GM18909 (cell line): ENCODE data around the gene IL4.

Experiments used
- ATAC-seq: cut with Tn5 transposase; IDR thresholded peaks from one replicate; pipeline ENCODE4 v1.9.1; 2021; ENCODE audit warnings: mild to moderate bottlenecking; ENCODE audit not compliant: unreplicated experiment, poor library complexity

Gene IL4

DNA sequence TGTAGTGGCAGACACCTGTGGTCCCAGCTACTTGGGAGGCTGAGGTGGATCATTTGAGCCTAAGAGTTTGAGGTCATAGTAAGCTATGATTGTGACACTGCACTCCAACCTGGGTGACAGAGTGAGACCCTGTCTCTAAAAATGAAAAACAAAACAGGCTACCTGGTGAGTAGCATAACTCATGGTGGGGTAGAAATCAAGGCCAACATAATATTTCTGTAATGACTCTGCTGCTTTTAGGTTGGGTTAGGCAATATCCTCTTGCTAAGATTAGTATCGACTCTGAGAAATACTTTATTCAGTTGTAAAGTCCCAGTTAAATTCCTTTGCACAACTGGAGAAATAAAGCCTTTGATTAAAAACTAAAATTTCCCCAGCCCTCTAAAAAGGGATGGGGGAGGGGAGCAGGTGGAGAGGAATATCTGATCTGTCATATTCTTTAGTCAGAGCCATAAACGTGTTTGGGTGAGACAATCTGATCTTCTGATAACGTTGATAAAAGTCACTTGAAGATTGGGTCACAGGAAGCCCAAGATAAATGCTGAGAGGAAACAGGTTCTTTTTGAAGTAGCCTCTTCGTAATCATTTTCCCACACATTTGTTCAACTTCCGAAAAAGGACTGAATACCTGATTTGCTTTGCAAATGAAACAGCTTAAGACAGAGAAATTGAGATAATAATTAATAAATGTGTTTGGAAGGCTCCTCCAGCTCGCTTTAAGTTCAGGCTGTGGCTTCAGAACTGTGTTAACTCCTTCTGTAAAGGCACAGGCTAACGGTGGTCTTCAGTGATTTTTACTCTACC lies 14.9 kb downstream of the IL4 start:
- peak; percentile 50 for ATAC-seq

DNA sequence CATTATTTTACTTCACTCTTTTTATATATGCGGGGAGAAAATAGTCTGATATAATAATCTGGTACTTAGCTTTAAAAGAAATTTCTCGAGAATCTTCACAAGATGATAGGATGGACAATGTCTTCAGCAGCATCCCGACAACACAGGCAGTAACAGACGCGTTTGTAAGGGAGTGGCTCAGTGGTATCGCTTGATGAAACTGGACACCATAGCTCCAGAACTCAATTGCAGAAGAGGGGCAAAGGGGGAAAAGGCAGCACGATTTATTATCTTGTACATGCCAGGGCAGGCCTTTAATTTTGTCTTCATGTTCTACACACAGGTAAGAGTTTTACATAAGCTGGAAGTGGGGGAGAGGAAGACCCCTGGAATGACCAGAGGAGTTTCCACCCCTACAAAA lies 15.7 kb downstream of the IL4 start:
- ATAC-seq: no peak

DNA sequence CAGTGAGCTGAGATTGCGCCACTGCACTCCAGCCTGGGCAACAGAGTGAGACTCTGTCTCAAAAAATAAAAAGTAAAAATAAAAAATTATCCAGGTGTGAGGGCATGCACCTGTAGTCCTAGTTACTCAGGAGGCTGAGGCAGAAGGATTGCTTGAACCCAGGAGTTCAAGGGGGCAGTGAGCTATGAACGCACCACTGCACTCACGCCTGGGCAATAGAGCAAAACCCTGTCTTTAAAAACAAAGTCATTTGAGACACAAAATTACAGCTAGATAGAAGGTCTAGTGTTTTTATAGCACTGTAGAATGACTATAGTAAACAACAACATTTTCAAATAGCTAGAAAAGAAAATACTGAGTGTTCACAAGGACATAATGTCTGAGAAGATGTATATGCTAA lies 16.4 kb downstream of the IL4 start:
- no peak for ATAC-seq

DNA sequence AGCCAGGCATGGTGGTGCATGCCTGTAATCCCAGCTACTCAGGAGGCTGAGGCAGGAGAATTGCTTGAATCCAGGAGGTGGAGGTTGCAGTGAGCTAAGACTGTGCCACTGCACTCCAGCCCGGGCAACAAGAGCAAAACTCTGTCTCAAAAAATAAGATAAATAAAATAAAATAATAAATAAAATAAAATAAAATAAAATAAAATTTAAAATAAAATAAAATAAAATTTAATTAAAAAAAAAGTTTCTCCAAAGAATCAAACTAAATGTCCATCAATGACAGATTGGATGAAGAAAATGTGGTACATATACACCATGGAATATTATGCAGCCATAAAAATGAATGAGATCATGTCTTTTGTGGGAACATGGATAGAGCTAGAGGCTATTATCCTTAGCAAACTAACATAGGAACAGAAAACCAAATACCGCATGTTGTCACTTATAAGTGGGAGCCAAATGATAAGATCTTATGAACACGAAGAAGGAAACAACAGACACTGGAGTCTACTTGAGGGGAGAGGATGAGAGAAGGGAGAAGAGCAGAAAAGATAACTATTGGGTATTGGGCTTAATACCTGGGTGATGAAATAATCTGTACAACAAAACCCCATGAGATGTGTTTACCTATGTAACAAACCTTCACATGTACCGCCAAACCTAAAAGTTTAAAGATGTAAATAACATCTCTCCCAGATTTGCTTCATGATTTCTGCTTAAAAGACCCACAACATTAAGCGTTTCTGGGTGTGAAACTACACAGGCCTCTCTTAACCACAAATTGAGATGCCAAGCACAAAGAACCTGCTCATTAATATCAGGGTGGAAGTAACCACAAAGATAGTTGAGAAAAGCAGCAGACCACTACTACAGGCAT lies 18.2 kb downstream of the IL4 start:
- ATAC-seq: peak; percentile 38

DNA sequence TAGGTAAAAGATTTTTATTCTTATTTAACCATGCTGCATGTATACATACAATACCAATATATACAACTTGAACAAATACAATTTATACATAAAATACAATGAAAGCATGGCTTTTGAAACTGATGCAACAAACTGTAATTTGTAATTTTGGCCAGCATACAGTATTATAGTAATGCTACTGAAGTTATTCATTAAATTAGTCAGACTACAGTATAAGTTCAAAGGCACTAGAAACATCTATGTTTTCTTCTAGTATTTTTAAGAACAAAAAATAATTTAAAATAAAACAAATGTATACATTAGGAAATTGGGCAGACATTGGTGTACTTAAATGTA lies 18.8 kb downstream of the IL4 start:
- ATAC-seq: no peak

DNA sequence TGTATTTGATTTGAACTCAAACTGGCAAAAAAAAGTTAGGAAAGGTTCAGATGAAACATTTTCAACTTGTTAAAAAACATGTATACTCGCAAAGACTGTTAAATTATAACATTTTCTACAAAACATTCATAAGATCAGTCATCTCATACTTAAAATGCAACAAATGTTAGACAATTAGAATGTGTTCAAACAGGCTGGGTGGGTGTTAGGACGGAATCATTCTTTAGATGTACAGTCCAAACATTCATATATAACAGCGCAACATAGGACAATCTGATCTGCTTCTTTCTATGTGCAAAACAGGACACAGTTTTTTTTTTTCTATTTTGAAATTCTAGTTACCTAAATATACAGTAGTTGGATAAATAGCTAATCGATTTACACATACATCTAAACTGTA lies 22.2 kb downstream of the IL4 start:
- no peak for ATAC-seq

DNA sequence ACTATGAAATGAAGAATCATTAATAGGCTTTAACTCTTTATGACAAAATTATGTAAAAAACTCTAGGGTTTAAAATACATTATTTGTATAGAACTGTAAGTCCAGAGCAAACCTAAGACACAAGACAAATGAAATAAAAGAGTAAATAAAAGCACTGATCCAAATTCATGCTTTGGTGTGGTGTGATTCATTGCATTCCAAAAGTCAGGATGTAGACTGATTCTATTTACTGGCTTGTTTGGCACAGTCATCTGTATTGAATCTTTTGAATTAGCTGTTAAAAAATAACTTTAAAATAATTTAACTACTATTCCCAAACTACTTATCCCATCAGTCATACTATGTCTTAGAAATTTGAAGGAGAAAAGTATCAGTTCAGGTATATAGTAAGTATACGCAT lies 31.1 kb downstream of the IL4 start:
- no peak for ATAC-seq

DNA sequence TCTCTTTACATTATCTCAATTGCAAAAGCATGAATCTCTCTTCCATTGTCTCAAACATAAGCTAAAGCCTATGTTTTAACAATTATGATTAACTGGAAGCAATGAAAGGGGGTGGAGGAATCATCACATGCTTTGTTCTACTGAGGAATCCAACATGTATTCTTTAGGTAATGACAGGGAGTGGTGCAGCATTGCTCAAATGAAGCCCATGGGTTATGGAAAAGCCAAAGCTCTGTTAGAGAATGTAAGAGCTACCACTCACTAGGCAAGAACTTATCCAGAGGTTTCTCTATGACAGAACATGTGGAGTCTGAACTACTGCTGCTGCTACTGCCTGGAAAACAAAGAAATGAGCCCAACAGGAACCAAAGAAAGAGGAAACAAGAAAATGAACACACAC lies 34.9 kb downstream of the IL4 start:
- no peak for ATAC-seq

DNA sequence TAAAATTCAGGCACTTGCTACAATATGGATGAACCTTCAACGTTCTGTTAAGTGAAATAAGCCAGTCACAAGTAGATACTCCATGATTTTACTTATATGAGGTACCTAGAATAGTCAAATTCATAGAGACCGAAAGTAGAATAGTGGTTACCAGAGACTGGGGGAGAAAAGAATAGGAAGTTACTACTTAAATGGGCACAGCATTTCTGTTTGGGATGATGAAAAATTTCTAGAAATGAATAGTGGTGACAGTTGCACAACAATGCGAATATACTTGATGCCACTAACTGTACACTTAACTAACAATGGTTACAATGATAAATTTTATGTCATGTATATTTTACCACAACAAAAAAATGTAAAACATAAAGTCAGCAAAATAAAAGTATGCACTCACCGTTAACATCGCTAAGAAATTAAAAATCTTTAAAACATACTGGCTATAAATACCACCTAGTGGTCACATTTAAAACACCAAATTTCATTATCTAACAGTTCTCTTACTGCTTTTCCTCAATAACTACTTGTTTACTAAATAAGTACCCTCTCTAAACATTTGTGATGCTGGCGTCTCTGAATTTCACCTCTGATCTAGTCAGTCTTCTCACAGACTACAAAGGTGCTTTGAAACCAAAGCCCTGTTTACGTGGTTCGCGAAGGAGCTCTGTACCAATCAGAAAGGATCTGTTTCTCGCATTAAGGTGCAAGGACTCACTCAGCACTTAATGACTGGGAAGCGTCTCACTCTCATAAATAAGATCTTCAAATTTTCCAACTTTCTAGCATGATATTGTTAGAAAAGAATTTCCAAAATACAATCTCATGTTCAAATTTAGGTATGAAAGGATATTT lies 40.9 kb downstream of the IL4 start:
- ATAC-seq: no peak

DNA sequence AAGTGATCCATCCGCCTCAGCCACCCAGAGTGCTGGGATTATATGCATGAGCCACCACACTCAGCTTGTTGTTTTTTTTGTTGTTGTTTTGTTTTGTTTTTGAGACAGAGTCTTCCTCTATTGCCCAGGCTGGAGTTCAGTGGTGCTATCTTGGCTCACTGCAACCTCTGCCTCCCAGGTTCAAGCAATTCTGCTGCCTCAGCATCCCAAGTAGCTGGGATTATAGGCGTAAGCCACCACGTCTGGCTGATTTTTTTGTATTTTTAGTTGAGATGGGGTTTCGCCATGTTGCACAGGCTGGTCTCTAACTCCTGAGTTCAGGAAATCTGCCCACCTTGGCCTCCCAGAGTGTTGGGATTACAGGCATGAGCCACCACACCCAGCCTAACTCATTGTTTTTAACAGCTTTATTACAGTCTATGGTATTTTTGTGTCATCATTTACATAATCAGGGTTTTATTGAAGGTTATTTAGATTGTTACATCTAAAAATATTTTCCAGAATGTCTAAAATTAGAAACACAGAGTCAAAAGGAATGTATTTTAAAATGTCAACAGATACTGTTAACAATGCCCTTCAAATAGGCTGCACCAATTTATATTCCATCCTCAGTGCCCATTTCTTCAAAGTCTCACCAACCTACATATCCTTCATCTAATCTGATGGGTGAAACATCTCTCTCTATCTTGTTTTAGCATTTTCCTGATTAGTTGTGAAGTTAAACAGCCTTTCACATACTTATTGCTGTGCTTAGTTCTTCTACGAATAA lies 44.9 kb downstream of the IL4 start:
- no peak for ATAC-seq

DNA sequence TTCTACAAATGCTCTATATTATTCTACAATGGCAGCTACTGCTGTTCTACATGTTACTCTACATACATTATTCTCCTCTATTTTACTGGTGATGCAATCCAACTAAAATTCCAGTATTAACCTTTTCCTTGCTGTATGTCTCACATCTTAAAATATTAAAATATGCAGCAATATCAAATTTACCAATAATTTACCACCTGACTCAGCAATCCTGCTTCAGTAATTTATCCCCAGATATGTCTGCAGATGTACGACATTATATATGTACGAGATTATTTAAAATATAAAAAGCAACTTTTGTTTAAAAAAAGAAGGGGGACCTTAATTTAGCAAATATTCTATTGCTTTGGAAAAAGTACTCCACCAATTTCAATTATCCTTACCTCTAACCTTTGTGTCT lies 52.0 kb downstream of the IL4 start:
- ATAC-seq: no peak

DNA sequence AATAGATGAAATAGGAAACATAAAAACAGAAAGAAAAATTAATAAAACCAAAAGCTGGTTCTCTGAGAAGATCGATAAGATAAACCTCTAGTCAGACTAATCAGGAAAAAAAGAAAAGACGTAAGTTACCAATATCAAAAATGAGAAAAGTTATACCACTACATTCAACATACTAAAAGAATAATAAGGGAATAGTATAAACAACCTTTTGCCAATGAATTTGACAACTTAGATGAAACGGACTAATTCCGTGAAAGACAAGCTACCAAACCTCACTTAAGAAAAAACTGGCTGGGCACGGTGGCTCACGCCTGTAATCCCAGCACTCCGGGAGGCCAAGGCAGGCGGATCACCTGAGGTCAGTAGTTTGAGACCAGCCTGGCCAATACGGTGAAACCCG lies 56.1 kb downstream of the IL4 start:
- no peak for ATAC-seq
